ENCODE data around the gene SLC23A1. TPM values are rescaled to one million over a fixed set of nuclear protein-coding genes. Genes with fewer than 3 reads are reported as not detected.
A peak's percentile ranks its signal among the peaks of the same experiment; 100 is the strongest.

The SLC23A1 gene
- total and polyA plus RNA-seq, 2 donors (not counting 1 experiment from before 2014, with no cell fraction given): 5.8 to 9.6 TPM

GRCh38 chr5:139392678-139393496, 9.8 kb upstream of the SLC23A1 start:
- Mint-ChIP-seq H3K4me3 (peak overlapping the region; percentile 99), H3K4me1 (peaks cover 46% of the 10 kb centered on the region), H3K9me3 (ENCODE audit: insufficient read depth) (no peaks in the 10 kb centered on the region), H3K27ac (peak overlapping the region; percentile 93), H3K27me3 (no peaks in the 10 kb centered on the region)
- H3K27me3 ChIP-seq (replicated peaks in 1 of 4; ENCODE audit: control extremely low read depth in 1 of 4, control insufficient read depth in 3 of 4, insufficient read depth in 4 of 4, low read length in 3 of 4): no peaks in the 10 kb centered on the region
- peak overlapping the region; percentile 60 to 65 for H3K27ac ChIP-seq (ENCODE audit: low read length in 2 of 2)
- peaks cover 7% of the 10 kb centered on the region for H4K20me1 ChIP-seq (ENCODE audit: control insufficient read depth, insufficient read depth, low read length, poor library complexity, severe bottlenecking)
- H3K79me2 ChIP-seq (ENCODE audit: control insufficient read depth, insufficient read depth, low read length): peaks cover 28% of the 10 kb centered on the region
- peak; percentile 56 for ATAC-seq (ENCODE audit: low read depth)
- H3K4me1 ChIP-seq (ENCODE audit: control insufficient read depth in 2 of 2, insufficient read depth in 2 of 2, low read length in 2 of 2): peaks cover 44 to 60% of the 10 kb centered on the region in 2 donors
- H3K9ac ChIP-seq (ENCODE audit: low read length): peak overlapping the region; percentile 70
- WGBS (ENCODE audit: insufficient coverage): under 1% methylated on average over 77 of the region's 77 CpGs
- H3K9me3 ChIP-seq (ENCODE audit: control extremely low read depth in 1 of 3, control insufficient read depth in 2 of 3, insufficient read depth in 1 of 3, low read length in 2 of 3): peaks cover 0 to 4% (median 0%) of the 10 kb centered on the region in 3 donors
- peak overlapping the region; percentile 69 to 90 (median 80) for H3K4me3 ChIP-seq (ENCODE audit: control extremely low read depth in 1 of 5, extremely low read depth in 1 of 5, insufficient read depth in 1 of 5, low read depth in 2 of 5, low read length in 4 of 5)
- DNase-seq: peak; percentile 93
- intact Hi-C loops (cut with micrococcal nuclease): loop anchor here (1.0 to 5.0 kb wide), 6 partner anchors 46 to 816 kb away; partner anchors contain the start of genes DNAJC18, HSPA9 and PAIP2
- POLR2A ChIA-PET: interaction anchor here (0.6 to 8.4 kb wide), 4 partner anchors 10 to 99 kb away, joined by 3 to 70 read pairs (median 4); partner anchors contain the start of genes MATR3, PAIP2 and SPATA24
- TF ChIP-seq CTCF (IDR thresholded peaks at IDR 0.05): peak; percentile 94
- no peak for TF ChIP-seq EZH2 (IDR thresholded peaks at IDR 0.05; ENCODE audit: borderline replicate concordance, insufficient read depth, low read depth, low read length, poor library complexity, severe bottlenecking)
- peak overlapping the region; percentile 91 for H3K4me2 ChIP-seq (replicated peaks; ENCODE audit: low read depth, low read length, poor library complexity, severe bottlenecking)
- no peaks in the 10 kb centered on the region for H3K36me3 ChIP-seq (replicated peaks in 1 of 2; ENCODE audit: control extremely low read depth in 1 of 2, control insufficient read depth in 1 of 2, extremely low read depth in 1 of 2, insufficient read depth in 2 of 2, low read length in 1 of 2)
- peak overlapping the region; percentile 88 for H2AFZ ChIP-seq (ENCODE audit: insufficient read depth, low read depth, low read length, poor library complexity, severe bottlenecking)
- CTCF ChIA-PET: interaction anchor here (0.6 to 3.1 kb wide), 11 partner anchors 13 to 567 kb away, joined by 3 to 16 read pairs (median 4); partner anchors contain the start of genes DNAJC18, MATR3 and PAIP2
